8988T (cell line): ENCODE results near the gene ATP10B.

Experiments
- DNase-seq: peaks from one replicate; pipeline ENCODE4 v3.0.0; 2011

ATP10B gene

DNA sequence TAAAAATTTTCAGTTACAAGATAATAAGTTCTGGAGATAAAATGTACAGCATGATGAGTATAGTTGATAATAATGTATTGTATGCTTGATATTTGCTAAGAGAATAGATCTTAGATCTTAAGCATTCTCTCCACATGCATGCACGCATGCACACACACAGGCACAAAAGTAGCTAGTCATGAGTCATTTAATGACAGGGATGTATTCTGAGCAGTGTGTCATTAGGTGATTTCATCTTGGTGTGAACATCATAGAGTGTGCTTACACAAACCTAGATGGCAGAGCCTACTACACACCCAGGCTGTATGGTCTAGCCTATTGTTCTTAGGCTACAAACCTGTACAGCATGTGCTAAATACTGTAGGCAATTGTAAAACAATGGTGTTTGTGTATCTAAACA lies 306.2 kb downstream of the ATP10B start:
- DNase-seq: no peak

DNA sequence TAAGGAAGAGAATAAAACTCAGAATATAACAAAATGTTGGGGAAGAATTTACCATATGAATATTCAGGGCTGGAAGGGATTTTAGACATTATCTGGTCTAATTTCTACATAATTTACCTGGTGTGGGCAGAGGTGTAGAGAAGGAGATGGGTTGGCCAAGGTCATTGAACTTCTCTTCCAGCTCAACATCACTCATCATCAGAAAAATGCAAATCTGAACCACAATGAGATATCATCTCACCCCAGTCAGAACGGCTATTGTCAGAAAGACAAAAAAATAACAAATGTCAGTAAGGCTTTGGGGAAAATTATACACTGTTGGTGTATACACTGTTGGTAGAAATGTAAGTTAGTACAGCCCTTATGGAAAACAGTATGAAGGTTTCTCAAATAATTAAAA lies 308.6 kb downstream of the ATP10B start:
- no peak for DNase-seq

DNA sequence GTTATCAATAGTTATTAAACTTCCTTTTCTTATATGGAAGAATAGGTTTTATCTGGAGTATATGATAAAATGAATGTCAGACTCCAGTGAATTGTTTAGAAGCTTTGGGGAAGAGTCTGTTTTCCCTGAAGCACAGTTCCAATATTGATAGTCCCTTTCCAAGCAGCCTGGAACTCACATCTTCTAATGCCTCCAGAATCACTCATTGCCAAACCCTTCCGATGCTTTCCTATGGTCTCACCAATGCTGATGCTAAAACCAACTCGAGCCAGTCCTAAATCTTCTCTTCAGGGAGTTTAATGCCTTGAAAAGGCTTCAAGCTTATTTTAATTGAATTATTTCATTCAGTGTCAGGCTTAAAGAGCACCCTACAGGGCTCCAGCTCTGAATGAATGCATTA lies 309.2 kb downstream of the ATP10B start:
- DNase-seq: no peak

DNA sequence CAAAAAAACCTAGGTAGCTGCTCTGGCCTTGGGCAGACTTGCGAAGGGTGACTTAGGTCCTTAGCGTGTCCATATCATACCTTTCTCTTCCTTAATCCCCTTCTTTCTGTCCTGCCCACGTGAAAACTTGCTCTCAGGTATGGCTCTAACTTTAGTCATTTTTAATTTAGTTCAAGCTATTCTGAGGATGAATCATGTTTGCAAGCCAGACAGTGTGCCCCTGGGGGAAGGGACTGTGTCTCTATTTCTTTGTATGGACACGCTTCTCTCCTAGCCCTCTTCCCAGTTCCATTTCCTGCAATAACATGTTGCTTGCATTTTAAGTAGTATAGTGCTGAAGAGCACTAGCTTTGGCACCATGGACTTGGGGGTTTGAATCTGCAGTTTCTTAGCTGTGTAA lies 309.7 kb downstream of the ATP10B start:
- DNase-seq: no peak

DNA sequence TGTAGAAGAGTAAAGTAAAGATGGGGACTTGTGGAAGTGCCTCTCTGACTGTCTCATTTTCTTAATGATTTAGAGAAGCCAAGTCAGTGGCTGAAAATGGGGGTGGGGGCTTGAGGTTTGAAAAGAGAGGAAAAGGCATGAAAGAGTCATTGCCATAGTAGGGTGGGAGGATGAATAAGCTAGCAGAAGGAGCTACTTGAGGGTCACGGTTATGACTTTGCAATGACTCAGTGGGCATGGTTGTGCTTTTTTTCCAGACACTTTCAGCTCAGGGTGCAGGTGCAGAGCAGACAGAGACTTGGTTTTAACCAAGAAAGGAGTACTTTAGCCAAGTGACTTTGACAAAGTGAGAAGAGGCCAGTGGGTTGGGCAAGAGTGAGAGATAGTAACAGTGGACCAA lies 312.6 kb downstream of the ATP10B start:
- no peak for DNase-seq

DNA sequence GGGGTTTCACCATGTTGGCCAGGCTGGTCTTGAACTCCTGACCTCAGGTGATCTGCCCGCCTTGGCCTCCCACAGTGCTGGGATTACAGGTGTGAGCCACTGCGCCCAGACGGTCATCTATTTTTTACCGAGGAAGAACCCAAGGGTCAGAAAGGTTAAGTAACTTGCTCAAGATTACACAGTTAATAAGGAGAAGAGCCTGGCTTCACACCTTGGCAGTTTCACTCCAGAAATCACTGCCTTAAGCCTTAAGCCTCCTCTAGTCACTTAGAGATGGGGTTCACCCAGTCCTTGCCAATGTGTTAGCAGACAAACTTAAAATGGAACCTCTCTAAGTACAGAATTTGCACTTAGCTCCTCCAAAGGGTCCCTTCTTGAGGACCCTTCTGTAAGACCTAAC lies 314.1 kb downstream of the ATP10B start:
- DNase-seq: no peak

DNA sequence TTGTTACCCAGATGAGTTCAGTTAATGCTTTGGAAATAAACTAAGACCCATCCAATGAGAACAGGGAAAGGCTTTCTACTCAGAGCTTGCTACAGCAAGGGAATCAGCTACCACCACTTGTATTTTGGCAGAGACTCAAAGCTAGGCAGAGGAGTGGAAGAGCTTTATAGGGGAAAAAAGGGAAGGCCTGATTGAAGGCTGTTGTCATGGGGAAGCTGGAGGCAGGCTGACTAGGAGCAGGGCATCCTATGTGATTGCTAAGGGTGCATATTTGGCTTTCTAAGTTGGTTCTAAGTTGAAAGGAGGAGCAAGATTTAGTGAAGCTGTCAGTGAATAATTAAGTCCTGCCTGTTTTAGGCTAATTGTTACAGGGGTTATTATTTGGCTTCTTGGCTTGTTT lies 314.9 kb downstream of the ATP10B start:
- no peak for DNase-seq

DNA sequence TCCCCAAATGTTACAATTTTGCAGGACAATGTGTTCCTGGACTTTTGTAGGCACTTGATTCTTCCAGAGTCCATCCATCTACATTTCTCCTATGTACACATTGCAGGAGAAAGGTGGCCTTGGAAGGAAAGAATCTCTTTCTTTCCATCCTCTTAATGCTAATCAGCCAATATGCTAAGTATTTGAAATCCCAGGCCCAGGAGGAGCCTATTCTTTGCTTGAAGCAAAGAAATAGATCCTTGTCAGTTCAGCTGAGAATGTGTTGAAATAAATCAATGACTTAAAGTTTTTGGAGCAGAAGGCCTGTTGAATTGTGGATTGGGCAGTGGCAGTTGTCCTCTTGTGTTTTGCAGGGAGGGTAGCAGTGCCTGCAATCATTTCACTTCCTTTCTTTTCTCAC lies 317.1 kb downstream of the ATP10B start:
- no peak for DNase-seq

DNA sequence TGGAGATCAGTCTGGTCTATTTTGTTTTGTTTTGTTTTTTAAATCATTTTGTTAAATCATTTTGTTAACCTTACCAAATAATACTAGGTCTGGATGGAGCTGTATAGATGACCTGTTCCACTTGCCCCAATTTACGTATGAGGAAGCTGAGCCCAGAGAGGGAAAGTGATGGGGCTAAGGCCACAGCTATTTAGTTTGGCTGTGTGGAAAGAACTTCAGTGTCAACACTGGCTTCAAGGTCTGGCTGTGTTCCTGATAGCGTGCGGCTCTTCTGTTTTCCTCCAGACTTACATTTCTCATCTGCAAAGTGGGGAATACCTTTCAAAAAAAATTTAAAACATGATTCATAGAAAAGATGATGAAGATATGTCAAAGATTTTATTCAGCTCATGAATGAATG lies 317.9 kb downstream of the ATP10B start:
- no peak for DNase-seq

DNA sequence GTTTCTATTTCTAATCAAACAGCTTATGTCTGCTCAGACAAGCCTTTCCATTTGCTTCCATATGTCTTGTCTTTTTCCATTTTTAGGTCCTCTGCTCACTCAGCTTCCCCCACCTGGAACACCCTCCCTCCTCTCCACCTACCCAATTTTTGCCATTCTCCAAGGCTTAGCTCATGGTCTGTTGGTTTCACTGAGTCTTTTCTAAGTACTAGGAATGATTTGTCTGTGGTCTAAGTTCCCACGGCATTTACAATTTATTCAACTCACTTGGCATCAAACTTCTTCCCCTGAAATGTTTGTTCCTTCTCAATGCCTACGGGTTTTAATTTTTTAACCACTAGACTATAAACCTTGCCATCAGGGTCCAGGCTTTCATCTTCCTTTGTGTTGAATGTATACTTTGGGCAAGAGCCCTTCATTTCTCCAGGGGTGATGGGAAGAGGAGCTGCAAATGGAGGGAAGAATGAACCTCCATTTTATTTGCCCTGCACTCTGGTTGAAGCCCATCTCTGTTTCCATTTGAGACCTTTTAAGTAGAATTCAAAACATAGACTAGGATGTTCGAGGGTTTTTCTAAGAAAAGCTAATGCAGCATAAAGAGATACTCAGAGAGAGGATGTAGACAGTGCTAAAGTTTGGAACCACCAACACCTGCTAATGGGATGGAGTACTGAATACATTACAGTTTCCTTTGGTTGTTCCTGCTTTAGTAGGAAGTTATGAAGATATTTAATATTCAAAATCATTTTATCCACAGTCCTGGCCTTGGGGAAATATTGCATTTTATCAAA lies 326.3 kb downstream of the ATP10B start:
- DNase-seq: no peak

DNA sequence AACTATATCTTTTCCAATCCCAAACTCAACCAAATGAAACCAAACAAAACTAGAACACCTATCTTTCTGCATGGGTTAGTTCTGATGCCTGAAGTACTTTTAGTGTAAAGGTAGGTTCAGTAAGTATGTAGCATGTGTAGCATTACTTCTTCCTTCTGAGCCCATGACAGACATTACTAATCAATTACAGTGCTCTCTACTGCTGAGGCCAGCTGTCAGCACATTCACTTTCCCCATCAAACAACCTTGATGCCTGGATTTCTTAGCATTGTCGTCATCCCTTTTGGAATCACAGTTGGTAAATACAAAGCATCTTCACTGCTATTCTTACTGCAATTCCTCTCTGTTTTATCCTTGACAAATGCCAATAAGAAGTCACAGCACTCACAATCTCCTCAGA lies 327.2 kb downstream of the ATP10B start:
- DNase-seq: no peak

DNA sequence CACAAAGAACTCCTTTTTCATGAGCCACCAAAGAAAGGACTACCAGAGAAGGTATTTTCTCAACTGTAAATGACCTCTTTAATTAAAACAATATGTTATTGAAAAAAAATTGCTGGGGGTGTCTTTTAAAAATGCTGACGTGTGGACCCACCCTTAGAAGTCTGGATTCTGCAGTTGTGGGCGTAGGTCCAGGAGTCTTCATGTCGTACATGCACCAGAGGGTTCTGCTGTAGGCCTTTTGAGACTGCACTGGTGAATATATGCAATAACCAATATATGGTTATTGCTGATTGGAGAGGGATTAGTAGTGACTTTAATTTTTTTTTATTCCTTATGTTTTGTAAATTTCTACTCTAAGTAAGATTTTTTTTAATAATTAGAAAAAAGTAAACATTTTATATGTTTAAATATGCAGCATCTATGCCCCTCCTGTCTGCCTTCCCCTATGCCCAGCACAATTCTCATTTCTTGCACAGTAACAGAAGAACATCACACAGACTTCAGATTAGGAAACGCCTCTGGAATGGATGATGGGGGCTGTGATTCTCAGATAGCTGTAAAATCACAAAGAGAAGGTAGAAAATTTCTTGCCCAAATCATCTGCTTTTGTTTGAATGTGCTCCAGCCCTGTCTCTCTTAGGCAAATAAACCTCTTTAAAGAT lies 328.4 kb downstream of the ATP10B start:
- DNase-seq: no peak

DNA sequence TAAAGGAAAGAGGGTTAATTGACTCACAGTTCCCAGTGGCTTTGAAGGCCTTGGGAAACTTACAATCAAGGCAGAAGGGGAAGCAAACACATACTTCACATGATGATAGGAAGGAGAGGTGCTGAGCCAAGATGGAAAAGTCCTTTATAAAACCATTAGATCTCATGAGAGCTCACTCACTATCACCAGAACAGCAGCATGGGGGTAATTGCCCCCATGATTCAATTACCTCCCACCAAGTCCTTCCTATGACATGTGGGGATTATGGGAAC lies 330.7 kb downstream of the ATP10B start:
- DNase-seq: no peak

DNA sequence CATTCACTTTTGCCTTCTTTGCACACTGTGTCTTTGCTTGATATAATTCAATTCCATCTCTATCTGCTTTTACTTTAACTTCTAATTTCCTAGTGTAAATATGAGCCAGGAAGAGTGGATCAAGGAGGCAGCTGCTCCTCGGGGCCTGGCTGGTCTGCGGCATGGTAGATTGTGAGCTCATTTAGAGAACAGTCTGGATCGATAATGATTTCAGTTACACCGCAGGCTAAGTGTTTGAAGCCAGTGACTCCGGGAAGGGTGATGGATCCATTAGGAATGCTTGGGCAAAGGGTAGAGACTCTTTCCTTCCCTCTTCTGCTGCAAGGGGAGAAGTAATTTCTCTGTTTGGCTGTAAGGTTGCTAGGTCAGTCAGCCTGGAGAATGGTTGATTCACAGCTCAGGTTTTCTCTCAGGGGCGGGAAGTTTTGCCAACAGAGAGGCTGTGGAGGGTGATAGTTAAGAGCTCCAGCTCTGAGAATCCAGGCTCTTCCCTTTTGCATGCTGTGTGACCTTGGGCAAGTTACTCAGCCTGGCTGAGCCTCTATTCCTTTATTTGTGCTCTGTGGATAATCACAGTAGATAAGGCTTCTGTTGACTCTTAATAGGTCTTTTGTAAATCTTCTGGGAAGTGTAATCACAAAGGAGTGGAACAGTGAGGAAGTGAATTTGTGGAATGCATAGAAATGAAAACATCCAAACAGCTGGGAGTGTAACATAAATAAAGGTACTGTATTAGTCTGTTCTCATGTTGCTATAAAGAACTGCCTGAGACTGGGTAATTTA lies 331.2 kb downstream of the ATP10B start:
- no peak for DNase-seq

DNA sequence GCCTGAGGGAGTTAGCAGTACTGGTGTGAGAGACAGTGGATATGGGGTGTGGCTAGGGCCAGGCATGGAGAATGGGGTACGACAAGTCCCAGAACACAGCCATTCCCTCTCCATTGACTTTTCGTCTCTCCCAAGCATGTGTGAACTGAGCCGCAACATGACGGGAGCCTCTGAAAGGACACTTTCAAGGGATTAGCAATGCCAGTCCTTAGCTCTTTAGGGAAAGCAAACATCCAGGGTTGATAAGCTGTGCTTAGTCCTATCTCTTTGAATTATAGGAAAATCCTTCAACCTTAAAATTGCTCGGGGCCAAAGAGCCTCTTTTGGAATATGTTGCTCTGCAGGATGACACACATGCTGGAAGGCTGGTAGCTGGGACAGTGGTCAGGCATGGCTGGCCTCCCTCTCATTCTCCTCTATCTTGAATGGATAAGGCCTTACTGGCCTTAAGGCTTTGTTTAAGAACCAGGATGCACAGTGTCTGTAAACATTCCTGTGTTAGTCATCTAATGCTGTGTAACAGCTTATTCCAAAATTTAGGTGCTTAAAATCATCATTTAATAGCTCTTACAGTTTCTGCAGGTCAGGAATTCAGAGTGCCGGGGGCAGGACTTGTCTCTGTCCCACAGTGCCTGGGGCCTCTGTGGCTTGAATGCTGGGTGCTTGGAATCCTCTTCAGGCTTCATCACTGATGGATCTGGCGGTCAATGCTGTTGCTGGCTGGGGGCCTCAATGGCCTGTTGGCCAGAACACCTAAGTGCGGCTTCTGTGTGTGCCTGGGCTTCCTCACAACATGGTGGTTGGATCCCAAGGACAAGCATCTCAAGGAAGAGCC lies 335.1 kb downstream of the ATP10B start:
- DNase-seq: no peak

DNA sequence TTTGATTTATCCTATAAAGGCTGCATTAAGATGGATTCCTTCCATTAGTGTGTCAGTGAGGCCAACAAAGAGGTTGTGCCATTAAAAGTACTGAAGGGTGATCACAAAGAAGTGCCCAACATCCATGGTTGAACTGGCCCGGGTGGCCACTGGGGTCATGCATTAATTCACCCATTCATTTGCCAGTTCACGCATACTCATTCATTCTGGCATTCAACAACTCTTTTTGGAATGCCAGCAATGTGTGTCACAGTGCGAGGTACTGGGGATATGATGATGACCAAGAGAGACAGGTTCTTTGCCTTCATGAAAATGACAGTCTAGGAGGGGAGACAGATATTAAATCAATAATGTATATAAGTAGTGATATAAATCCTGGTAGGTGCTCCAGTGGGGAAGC lies 337.1 kb downstream of the ATP10B start:
- no peak for DNase-seq

DNA sequence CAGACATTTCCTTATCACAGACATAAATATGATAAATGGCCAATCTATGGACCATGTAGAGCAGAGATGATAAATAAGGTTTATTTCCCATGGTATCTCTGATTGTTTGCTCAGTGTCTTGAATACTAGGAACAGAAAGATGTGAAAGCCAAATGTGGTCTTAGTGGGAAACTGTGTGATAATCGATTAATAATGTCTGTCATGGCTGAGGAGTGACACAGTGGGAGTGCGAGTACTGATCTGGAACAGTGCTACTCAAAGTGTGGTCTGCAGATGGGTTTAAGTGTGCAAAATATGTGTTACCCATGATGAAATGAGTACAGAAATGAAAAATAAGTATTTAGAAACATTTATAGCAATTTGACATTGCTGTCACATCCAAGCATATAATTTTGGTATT lies 337.8 kb downstream of the ATP10B start:
- DNase-seq: no peak

DNA sequence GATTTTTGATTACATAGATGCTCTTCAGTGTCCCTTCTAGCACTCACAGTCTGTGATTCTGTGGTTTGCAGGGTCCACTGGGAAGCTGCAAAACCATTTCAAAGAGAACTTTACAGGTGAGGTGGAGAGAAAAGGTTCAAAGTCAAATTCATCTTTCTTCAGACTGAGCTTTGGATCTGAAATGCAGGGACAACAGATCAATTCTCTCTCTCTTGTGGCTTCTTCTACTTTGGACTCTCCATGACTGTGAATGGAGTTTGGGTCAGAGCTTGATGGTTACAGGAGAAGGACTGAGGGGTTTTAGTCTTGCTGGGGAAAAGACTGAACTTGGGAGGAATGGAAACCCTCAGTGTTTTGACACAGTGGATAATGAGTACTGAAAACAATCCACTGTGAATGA lies 338.5 kb downstream of the ATP10B start:
- DNase-seq: no peak
